ENCODE results near the gene PIP5K1C.

Gene PIP5K1C

GRCh38 chr19:3693025-3693925 lies 7.0 kb downstream of the PIP5K1C start:
- no peak for DNase-seq

GRCh38 chr19:3692141-3693024 lies 7.9 kb downstream of the PIP5K1C start:
- DNase-seq = no peak

GRCh38 chr19:3691726-3692125 lies 8.5 kb downstream of the PIP5K1C start:
- DNase-seq = no peak

- DNase-seq = no peak
These were observed 8.9 kb downstream of the PIP5K1C start for GRCh38 chr19:3691372-3691716.

GRCh38 chr19:3690551-3691371 lies 9.5 kb downstream of the PIP5K1C start:
- no peak for DNase-seq

- no peak for DNase-seq
These were observed 12.2 kb downstream of the PIP5K1C start for GRCh38 chr19:3687774-3688706.

DNA sequence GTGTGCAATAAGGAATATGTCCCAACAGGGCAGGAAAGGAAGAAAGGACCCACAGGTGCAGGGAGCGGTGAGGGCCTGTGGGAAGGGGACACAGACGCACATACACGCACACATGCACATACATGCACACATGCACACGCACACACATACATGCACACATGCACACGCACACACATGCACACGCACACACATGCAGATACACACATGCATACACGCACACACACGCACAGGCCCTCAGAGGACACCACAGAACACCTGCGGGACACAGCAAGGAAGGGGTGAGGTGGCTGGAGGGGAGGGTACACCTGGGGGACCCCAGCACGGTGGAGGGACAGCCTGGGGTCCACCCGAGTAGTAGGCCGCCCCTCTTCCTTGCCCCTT lies 12.9 kb downstream of the PIP5K1C start:
- DNase-seq = no peak

- DNase-seq = no peak
These were observed 15.4 kb downstream of the PIP5K1C start for GRCh38 chr19:3684817-3685410.

- no peak for DNase-seq
These were observed 16.0 kb downstream of the PIP5K1C start for GRCh38 chr19:3684054-3684816.

GRCh38 chr19:3683405-3684053 lies 16.7 kb downstream of the PIP5K1C start:
- DNase-seq = no peak

DNA sequence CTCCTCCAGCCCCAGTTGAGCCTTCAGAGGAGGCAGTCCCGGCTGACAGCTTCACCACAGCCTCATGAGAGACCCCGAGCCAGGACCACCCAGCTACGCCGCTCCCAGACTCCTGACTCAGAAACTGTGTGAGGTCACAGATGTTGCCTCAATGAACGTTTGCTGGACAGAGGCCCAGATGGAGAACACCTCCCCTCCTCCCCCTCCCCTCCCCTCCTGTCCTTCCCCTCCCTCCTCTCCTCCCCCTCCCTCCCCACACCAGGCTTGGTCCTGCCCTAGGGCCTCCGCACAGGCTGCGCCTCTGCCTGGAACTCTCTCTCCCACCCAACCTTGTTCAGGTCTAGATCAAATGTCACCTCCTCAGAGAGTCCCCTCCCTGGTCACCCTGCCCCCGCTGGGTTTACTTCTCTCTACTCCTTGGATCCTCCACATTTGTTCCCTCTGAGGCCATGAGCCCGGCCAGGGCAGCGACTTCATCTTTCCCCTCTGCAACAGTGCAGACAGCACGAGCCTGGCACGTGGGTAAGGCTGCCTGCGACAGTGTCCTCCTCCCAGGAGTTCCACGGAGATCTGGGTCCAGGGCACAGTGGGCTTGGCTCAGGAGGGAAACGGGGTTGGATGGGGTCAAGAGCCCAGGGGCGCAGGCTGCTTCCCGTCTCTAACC lies 17.4 kb downstream of the PIP5K1C start:
- DNase-seq = no peak

GRCh38 chr19:3682286-3682685 lies 18.0 kb downstream of the PIP5K1C start:
- DNase-seq = no peak

- no peak for DNase-seq
These were observed 19.3 kb downstream of the PIP5K1C start for GRCh38 chr19:3680939-3681338.

DNA sequence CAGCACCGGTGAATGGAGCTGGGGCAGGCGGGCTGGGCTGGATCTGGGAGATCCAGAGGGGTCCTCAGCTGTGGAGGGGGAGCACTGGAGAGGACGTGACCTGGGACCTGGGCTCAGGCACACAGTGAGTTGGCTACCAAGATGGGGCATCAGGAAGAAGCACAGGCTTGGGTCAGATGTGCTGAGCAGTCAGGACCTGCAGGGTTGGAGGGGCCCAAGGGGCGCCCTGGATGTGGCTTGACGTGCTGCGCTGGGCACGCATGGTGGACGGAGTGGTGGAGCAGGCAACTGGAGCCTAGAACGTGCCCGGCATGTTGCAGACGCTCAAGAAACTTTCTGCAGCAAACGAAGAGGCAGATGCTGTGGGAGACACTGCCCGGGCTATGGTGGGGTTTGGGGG lies 20.7 kb downstream of the PIP5K1C start:
- no peak for DNase-seq

DNA sequence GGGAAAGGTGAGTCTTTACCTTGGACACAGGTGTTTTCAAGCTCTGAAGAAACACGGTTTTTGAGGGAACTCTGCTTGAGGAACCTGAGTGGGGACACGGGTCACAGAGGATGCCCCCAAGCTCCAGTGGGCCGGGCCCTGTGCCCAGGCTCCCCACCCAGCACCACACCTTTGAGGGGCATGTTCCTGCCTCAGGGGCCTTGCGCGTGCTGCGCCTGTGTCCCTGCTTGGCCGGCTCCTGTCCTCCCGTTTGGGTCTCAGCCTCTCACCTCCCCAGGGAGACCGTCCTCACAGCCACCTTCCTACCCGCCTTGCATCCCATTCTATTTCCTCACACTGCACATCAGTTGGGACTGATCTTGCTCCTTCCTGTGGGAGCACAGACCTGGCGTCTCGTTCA lies 21.1 kb downstream of the PIP5K1C start:
- DNase-seq = no peak

GRCh38 chr19:3678188-3678587 lies 22.1 kb downstream of the PIP5K1C start:
- no peak for DNase-seq

GRCh38 chr19:3674784-3675543 lies 25.3 kb downstream of the PIP5K1C start:
- DNase-seq = no peak

DNA sequence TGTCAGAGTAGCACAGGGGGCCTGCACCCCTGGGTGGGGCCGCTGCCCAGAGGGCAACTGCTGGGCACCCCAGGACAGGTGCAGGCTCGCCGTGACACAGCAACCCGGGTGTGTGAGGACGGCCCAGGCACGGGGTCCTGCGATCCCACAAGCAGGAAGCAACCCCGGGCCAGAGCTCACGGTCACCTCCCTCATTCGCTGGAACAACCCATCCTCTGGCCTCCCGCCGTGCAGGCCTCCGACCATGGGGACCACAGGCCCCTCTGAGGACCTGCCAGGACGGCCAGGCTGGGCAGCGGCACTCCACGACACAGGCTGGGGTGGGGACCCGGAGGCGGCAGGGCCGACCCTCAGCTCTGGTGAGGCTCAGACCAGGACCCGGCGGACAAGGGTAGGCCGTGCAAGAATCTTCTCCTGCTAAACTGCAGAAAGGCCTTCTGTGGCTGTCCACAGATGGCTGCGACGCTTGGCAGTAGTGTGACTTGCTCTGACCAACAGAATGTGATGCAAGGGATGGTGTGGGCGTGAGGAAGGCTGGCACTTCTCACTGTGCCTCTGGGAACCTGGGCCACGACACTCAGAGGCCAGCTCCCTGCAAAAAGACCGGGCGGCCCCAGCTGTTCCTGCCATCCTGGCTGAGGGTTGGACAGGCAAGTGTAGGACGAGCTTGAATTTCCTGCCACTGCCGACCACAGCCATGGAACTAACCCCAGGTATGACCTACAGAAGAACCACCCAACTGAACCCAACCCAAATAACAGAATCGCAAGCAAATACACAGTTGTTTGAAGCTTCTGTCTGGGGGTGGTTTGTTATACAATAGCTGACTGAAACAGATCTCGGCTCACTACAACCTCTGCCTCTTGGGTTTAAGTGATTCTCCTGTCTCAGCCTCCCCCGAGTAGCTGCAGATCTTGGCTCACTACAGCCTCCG lies 26.5 kb downstream of the PIP5K1C start:
- DNase-seq = no peak

All from NCI-H748 treated with DMSO at 0.1 percent for 48 hours (cell line).